Karpas-422 (cell line): ENCODE results near the gene ATF7IP. TPM values are rescaled to one million over a fixed set of nuclear protein-coding genes. Genes with fewer than 3 reads are reported as not detected.
"Not testable (repeated sequence)": the region's sequence is repeated elsewhere in the genome, so short reads cannot be mapped to it uniquely, and the experiment has no call there.

ENCODE experiments used
- DNase-seq: peaks from one replicate; pipeline ENCODE4 v3.0.0-alpha.2; 2015
- H2AFZ ChIP-seq: fragments of 200-600 bp; sonication (generic); 2 replicates; pipeline ENCODE4 v1.6.1; 2014; ENCODE audit warnings: antibody characterized with exemption, low read length, mixed read lengths
- H3K27ac ChIP-seq: fragments of 200-600 bp; sonication (generic); 2 replicates; pipeline ENCODE4 v1.5.1; 2014; ENCODE audit warnings: mild to moderate bottlenecking, low read length, moderate library complexity
- H3K27me3 ChIP-seq: fragments of 200-600 bp; sonication (generic); 2 replicates; pipeline ENCODE4 v1.6.1; 2014; ENCODE audit warnings: low read length, mixed read lengths
- H3K36me3 ChIP-seq: fragments of 200-600 bp; sonication (generic); 2 replicates; pipeline ENCODE4 v1.6.1; 2014; ENCODE audit warnings: low read length, mixed read lengths; ENCODE audit not compliant: insufficient read depth
- H3K4me1 ChIP-seq: fragments of 200-600 bp; sonication (generic); 2 replicates; pipeline ENCODE4 v1.6.1; 2014; ENCODE audit warnings: mild to moderate bottlenecking, low read length, mixed read lengths
- H3K4me2 ChIP-seq: fragments of 200-600 bp; sonication (generic); 2 replicates; pipeline ENCODE4 v1.6.1; 2014; ENCODE audit warnings: low read length, low read depth, mild to moderate bottlenecking; ENCODE audit not compliant: poor library complexity, severe bottlenecking
- H3K4me3 ChIP-seq: fragments of 200-600 bp; sonication (generic); 2 replicates; pipeline ENCODE4 v1.5.1; 2014; ENCODE audit warnings: mild to moderate bottlenecking, antibody characterized with exemption, low read length, mixed read lengths
- H3K79me2 ChIP-seq: fragments of 200-600 bp; sonication (generic); 2 replicates; pipeline ENCODE4 v1.6.1; 2014; ENCODE audit warnings: mild to moderate bottlenecking, low read length, mixed read lengths
- H3K9ac ChIP-seq: fragments of 200-600 bp; sonication (generic); 2 replicates; pipeline ENCODE4 v1.6.0; 2014; ENCODE audit warnings: low read length
- H3K9me2 ChIP-seq: fragments of 200-600 bp; sonication (generic), shearing (Covaris generic); replicated peaks from 2 replicates; pipeline ENCODE4 v1.6.0; 2014; ENCODE audit warnings: mild to moderate bottlenecking, low read length, moderate library complexity; ENCODE audit not compliant: insufficient read depth
- H3K9me3 ChIP-seq: fragments of 300-700, 200-600 bp; sonication (generic); 2 replicates; pipeline ENCODE4 v1.6.1; 2014; ENCODE audit warnings: low read length, mixed read lengths
- H4K20me1 ChIP-seq: fragments of 200-600 bp; sonication (generic); 2 replicates; pipeline ENCODE4 v1.6.1; 2014; ENCODE audit warnings: mild to moderate bottlenecking, antibody characterized with exemption, low read length, low read depth; ENCODE audit not compliant: insufficient read depth
- total RNA-seq: library from RNA; depleted of rRNA; stranded (reverse); fragments of >200 nt; shearing (Covaris generic); gene quantifications from 2 replicates; pipeline ENCODE4 v1.2.3, GENCODE V29; 2014; ENCODE audit warnings: low replicate concordance

The ATF7IP gene
- total RNA-seq, 1 experiment from 2014 or later, result 88.4 TPM

GRCh38 chr12:14332482-14332881 is 33.0 kb upstream of the ATF7IP start:
- no peak for DNase-seq
- no peaks in the 10 kb centered on the region for H4K20me1 ChIP-seq
- peaks cover 7% of the 10 kb centered on the region; the same call in 1 of the 2 replicates for H3K9me3 ChIP-seq
- no peak overlapping the region for H3K9ac ChIP-seq
- no peaks in the 10 kb centered on the region for H3K9me2 ChIP-seq
- no peaks in the 10 kb centered on the region for H3K4me1 ChIP-seq
- no peaks in the 10 kb centered on the region for H3K27me3 ChIP-seq
- peaks cover 4% of the 10 kb centered on the region; the same call in 1 of the 2 replicates for H3K36me3 ChIP-seq
- H2AFZ ChIP-seq, result no peak overlapping the region
- no peak overlapping the region for H3K27ac ChIP-seq
- H3K79me2 ChIP-seq, result no peaks in the 10 kb centered on the region
- H3K4me2 ChIP-seq, result no peak overlapping the region
- no peak overlapping the region for H3K4me3 ChIP-seq

GRCh38 chr12:14340371-14340770 is 25.1 kb upstream of the ATF7IP start:
- Histone ChIP-seq H3K9me2 (no peaks in the 10 kb centered on the region), H3K9ac (no peak overlapping the region), H2AFZ (no peak overlapping the region), H3K4me3 (no peak overlapping the region), H3K36me3 (no peaks in the 10 kb centered on the region), H4K20me1 (no peaks in the 10 kb centered on the region), H3K4me2 (no peak overlapping the region), H3K27me3 (no peaks in the 10 kb centered on the region), H3K79me2 (no peaks in the 10 kb centered on the region), H3K9me3 (peaks cover 10% of the 10 kb centered on the region), H3K27ac (no peak overlapping the region), H3K4me1 (no peaks in the 10 kb centered on the region)
- DNase-seq, result no peak

- not testable (repeated sequence) for H3K4me3 ChIP-seq, H4K20me1 ChIP-seq
Measured at GRCh38 chr12:14351524-14351923, 14.0 kb upstream of the ATF7IP start.

GRCh38 chr12:14352066-14352465 is 13.4 kb upstream of the ATF7IP start:
- not testable (repeated sequence) for H3K4me1 ChIP-seq, H4K20me1 ChIP-seq, DNase-seq

More at GRCh38 chr12:14351524-14351923, 14.0 kb upstream of the ATF7IP start:
- not testable (repeated sequence) for H3K36me3 ChIP-seq, H3K4me2 ChIP-seq, H2AFZ ChIP-seq, H3K4me1 ChIP-seq, H3K27me3 ChIP-seq, H3K79me2 ChIP-seq, DNase-seq, H3K9ac ChIP-seq, H3K9me2 ChIP-seq, H3K27ac ChIP-seq
- H3K9me3 ChIP-seq, result peaks cover 15% of the 10 kb centered on the region

GRCh38 chr12:14354665-14355064 is 10.8 kb upstream of the ATF7IP start:
- peaks cover 15% of the 10 kb centered on the region for H3K9me3 ChIP-seq
- not testable (repeated sequence) for H4K20me1 ChIP-seq, H3K27ac ChIP-seq, H3K27me3 ChIP-seq, H3K4me1 ChIP-seq, H3K4me3 ChIP-seq, H3K79me2 ChIP-seq, H3K9me2 ChIP-seq, H3K36me3 ChIP-seq, H2AFZ ChIP-seq, DNase-seq, H3K4me2 ChIP-seq, H3K9ac ChIP-seq

More at GRCh38 chr12:14352066-14352465, 13.4 kb upstream of the ATF7IP start:
- not testable (repeated sequence) for H3K4me2 ChIP-seq, H3K9ac ChIP-seq, H3K27me3 ChIP-seq, H3K27ac ChIP-seq, H3K9me2 ChIP-seq, H2AFZ ChIP-seq, H3K79me2 ChIP-seq, H3K4me3 ChIP-seq, H3K36me3 ChIP-seq
- peaks cover 15% of the 10 kb centered on the region for H3K9me3 ChIP-seq

DNA sequence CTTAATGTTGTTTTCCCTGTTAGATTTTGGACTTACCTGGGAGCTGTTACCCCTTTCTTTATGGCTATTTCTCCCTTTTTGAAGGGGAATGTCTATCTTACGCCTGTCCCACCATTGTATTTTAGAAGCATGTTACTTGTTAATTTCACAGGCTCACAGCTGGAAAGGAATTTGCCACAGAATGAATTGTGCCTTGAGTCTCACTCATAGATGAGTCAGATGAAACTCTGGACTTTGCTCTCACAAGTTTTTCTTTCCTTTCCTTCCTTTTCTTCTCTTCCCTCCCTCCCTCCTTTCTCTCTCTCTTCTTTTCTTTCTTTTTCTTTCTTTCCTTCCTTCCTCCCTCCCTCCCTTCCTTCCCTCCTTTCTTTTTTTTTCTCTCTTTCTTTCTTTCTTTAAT is 9.3 kb upstream of the ATF7IP start:
- no peak overlapping the region for H3K4me3 ChIP-seq
- no peaks in the 10 kb centered on the region for H3K4me1 ChIP-seq
- H2AFZ ChIP-seq, result no peak overlapping the region
- no peaks in the 10 kb centered on the region for H3K9me2 ChIP-seq
- no peak for DNase-seq
- no peaks in the 10 kb centered on the region for H4K20me1 ChIP-seq
- H3K79me2 ChIP-seq, result no peaks in the 10 kb centered on the region
- H3K36me3 ChIP-seq, result no peaks in the 10 kb centered on the region
- H3K4me2 ChIP-seq, result no peak overlapping the region
- no peaks in the 10 kb centered on the region for H3K27me3 ChIP-seq
- no peak overlapping the region for H3K27ac ChIP-seq
- H3K9ac ChIP-seq, result no peak overlapping the region
- H3K9me3 ChIP-seq, result peaks cover 4% of the 10 kb centered on the region

GRCh38 chr12:14357486-14357885 is 8.0 kb upstream of the ATF7IP start:
- H3K4me1 ChIP-seq, result peaks cover 6% of the 10 kb centered on the region
- H3K36me3 ChIP-seq, result no peaks in the 10 kb centered on the region
- H3K4me3 ChIP-seq, result no peak overlapping the region
- no peak overlapping the region for H3K4me2 ChIP-seq
- no peak overlapping the region for H3K27ac ChIP-seq
- H3K9me3 ChIP-seq, result no peaks in the 10 kb centered on the region
- no peaks in the 10 kb centered on the region for H4K20me1 ChIP-seq
- no peak overlapping the region for H2AFZ ChIP-seq
- H3K9me2 ChIP-seq, result no peaks in the 10 kb centered on the region
- no peak for DNase-seq
- no peaks in the 10 kb centered on the region for H3K79me2 ChIP-seq
- no peak overlapping the region for H3K9ac ChIP-seq
- H3K27me3 ChIP-seq, result no peaks in the 10 kb centered on the region

- Histone ChIP-seq H3K4me1 (peaks cover 34% of the 10 kb centered on the region), H3K27me3 (no peaks in the 10 kb centered on the region), H4K20me1 (no peaks in the 10 kb centered on the region), H3K9ac (no peak overlapping the region), H3K4me2 (no peak overlapping the region), H3K36me3 (no peaks in the 10 kb centered on the region), H3K27ac (peak overlapping the region; percentile 34; the same call in 1 of the 2 replicates), H3K4me3 (no peak overlapping the region), H3K79me2 (peaks cover 9% of the 10 kb centered on the region), H2AFZ (0 out of 2 replicates have a peak overlapping the region, but pooled peaks have one; percentile 20), H3K9me2 (no peaks in the 10 kb centered on the region), H3K9me3 (peaks cover 3% of the 10 kb centered on the region; the same call in 1 of the 2 replicates)
- no peak for DNase-seq
Measured at GRCh38 chr12:14362352-14362751, 3.1 kb upstream of the ATF7IP start.
